HG02981 (cell line): ENCODE results near the gene KLHDC4.
"Not testable (repeated sequence)": the region's sequence is repeated elsewhere in the genome, so short reads cannot be mapped to it uniquely, and the experiment has no call there.

ENCODE experiments used
- ATAC-seq: cut with Tn5 transposase; IDR thresholded peaks from one replicate; pipeline ENCODE4 v1.9.1; 2021; ENCODE audit warnings: mild to moderate bottlenecking, moderate library complexity; ENCODE audit not compliant: unreplicated experiment

KLHDC4 gene

DNA sequence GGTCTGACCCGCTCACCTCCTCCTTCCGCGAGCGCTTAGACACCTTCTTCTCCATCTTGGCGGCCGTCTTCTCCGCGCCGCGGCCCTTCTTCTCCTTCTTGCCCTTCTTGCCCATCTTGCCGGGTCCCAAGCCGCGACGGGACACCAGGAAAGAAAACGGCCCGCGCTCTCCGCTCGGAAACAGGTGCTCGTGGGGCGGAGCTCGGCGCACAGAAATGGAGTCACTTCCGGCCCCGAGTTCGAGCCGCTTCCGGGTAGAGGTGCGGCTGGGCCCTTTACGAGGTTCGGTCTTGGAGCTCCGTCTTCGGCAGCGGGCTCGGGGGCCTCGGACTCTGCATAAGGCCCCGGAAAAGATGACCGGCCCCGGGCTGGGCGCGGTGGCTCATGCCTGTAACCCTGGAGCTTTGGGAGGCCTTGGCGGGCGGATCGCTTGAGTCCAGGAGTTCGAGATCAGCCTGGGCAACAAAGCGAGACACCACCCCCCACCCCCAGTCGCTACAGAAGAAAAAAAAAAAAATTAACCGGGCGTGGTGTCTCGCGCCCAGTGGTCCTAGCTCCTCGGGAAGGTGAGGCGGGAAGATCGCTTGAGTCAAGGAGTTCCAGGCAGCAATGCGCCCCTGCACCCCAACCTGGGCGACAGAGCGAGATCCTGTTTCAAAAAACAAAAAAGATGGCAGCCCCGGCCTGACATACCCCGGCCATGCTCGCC is at the start of gene KLHDC4:
Gene KLHDC4 (minus strand): TSS at position 211 of the 709 bp plus-strand sequence. CDS start 96 bp downstream, at position 115.
- ATAC-seq, result peak; percentile 72

DNA sequence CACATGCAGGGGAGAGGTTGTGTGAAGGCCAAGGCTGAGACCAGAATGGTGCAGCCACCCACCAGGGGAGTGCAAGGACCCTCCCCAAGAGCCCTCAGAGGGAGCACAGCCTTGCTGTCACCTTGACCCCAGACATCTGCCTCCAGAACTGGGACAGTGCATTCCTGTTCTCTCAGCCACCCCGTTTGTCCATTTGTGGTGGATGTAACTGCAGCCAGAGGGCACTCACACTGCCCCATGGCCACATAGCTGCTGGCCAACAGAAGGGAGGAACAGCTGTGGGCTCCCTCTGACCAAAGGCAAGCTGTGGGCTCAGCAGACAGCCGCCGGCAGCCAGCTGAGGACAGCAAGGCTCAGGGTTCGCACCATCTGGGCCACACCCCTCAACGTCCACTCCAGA is 49.8 kb upstream of the KLHDC4 start:
- no peak for ATAC-seq

- ATAC-seq, result no peak
Measured at GRCh38 chr16:87812200-87812656, 46.4 kb upstream of the KLHDC4 start.

DNA sequence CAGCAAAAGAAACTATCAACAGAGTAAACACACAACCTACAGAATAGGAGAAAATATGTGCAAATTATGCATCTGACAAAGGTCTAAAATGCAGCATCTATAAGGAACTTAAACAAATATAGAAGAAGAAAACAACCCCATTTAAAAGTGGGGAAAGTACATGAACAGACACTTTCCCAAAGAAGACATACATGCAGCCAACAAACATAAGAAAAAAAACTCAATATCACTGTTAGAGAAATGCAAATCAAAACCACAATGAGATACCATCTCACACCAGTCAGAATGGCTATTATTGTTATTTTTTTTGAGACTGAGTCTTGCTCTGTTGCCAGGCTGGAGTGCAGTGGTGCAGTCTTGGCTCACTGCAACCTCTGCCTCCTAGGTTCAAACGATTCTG is 45.7 kb upstream of the KLHDC4 start:
- ATAC-seq, result not testable (repeated sequence)

DNA sequence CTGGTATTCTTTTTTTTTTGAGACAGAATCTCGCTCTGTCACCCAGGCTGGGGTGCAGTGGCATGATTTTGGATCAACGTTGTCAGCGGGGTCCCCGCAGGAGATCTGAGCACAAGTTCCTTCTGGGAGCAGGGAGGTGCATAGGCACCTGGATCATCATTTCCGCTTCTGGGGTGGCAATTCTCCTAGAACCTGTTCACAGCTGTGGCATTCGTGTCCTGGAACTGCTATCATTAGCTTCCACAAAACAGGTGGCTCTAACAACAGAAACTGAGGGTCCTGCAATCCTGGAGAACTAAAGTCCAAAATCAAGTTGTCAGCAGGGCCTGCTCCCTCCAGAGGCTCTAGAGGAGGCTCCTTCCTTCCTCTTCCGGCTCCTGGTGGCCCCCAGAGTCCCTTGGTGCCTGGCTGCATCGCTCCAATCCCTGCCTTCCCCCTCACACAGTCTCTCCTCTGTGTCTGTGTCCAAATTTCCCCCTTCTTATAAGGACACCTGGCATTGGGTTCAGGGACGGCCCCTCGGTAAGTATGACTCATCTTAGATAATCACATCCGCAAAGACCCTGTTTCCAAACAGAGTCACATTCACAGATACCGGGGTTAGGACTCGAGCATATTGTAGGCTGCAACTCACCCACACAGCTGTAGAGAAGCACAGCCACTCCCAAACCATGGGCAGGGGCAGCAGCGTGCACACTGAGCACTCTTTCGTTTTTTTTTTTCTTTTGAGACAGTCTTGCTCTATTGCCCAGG is 43.5 kb upstream of the KLHDC4 start:
- ATAC-seq, result peak; percentile 52

DNA sequence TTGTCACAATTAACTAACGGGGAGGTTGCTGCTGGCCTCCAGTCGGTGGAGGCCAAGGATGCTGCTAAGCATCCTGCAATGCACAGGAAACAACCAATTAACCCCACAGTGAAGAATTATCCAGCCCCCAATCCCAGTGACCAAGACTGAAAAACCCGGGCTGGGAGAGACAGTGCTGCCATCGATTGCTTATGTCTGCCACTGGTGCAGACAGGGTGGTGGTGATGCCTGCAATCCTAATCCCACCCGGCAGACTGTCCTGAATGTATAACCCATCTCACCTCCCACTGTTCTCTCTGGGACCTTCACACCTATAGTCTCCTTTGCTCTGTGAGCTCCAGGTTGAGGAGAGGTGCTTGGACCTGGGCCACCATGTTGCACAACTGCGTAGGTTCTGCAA is 42.3 kb upstream of the KLHDC4 start:
- ATAC-seq, result no peak

DNA sequence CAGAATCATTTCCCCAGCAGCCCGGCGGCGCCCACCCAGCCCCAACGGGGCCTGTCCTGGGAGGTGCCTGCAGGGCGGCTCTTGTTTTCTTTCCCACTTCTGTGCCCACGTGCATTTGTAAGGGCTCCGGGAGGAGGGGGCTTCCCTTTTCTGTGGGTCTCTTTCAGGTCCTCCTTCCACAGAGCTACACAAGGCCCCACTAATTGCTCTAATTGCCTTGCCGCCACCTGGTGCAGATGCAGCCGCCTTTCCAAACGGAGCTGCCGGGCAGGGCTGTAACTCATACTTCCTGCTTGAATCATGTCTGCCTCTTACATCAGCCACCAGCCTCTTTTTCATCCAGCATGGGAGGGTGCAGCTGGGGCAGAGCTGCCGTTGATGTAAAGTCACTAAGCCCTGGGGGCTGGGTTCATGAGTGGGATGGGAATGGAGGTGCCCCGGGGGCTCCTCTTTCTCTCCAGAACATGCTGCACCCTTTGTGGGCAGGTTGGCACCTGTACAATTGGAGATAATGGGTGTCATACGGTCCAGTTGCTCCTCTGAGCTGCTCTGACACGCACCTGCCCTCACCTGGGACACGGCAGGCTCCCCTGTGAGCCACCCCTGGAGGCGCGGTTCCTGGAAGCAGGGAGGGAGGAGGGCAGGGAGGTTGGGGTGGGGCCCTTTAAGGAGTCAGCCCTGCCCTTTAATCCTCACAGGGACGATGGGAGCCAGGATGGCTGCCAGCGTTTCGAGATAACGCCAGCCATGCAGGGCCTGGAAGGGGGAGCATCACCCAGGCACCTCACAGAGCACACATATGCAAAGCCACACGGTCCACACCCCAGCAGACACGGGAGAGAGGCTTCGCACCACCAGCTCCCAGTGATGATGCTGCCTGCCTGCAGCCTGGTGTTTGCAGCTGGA is 41.1 kb upstream of the KLHDC4 start:
- no peak for ATAC-seq

DNA sequence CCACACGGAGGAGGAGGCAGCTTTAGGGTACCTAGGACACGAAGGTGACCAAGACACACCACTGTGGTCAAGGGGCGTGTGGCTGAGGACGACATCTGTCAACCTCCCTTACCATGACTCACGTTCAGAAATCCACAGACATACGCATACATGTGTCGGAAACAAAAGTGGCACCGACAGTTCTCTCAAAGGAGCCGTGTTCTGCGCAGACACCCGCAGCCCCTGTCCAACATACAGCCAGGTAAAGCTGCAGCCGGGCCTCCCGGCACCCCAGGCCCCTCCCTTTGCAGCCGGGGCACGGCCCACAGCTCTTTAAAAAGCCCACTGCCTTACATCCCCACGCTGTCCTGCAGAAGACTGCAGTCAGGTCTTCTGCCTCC is 40.5 kb upstream of the KLHDC4 start:
- no peak for ATAC-seq

- no peak for ATAC-seq
Measured at GRCh38 chr16:87803385-87803784, 37.6 kb upstream of the KLHDC4 start.

DNA sequence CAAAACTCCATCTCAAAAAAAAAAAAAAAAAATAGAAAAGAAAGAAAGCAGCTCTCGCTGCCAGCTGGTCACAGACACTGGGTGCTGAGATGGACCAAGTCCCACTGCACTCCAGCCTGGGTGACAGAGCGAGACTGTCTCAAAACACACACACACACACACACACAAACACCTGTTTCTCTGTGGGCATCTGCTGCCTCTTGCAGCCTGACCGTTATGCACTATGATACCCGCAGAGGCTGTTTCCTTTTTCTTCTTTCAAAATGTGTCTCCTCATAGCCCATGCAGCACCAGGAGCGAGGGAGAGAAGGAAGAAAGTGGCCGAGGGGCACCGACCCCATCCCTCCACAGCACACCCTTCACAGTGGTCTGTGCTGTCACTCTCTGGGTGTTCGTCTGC is 36.9 kb upstream of the KLHDC4 start:
- ATAC-seq, result no peak

- no peak for ATAC-seq
Measured at GRCh38 chr16:87801679-87802259, 36.0 kb upstream of the KLHDC4 start.

DNA sequence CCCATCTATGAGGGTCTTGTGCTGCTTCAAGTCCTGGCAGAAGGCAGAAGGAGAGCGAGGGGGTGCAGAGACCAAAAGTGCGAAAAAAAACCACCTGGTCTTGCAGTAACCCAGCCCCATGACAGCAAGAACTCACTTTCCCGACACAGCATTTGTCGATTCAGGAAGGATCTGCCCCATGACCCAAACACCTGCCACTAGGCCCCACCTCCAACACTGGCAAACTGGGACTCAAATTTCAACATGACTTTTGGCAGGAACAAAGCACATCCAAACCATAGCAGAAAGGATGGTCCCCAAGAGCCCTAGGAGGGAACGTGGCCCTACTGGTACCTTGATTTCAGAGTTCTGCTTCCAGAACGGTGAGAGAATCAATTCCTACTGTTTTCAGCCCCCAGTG is 34.7 kb upstream of the KLHDC4 start:
- no peak for ATAC-seq

DNA sequence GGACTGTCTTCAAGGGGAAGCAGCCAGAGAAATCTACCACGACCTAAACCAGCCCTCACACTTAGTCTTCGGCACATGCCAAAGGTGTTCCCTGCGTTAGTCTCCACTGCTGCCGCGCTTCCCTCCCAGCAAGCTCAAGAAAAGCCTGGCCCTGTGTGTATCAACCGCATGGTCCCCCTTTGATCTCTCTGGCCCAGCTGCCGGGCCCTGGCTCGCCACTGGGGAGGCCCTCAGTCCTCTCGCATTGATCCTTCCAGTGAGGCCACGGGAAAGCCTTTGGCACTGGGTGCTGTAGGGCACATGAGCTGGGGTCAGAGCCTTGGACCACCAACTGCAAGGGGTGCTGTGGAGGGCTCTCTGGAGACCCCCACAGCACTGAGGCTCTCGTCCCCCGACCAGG is 29.6 kb upstream of the KLHDC4 start:
- no peak for ATAC-seq

DNA sequence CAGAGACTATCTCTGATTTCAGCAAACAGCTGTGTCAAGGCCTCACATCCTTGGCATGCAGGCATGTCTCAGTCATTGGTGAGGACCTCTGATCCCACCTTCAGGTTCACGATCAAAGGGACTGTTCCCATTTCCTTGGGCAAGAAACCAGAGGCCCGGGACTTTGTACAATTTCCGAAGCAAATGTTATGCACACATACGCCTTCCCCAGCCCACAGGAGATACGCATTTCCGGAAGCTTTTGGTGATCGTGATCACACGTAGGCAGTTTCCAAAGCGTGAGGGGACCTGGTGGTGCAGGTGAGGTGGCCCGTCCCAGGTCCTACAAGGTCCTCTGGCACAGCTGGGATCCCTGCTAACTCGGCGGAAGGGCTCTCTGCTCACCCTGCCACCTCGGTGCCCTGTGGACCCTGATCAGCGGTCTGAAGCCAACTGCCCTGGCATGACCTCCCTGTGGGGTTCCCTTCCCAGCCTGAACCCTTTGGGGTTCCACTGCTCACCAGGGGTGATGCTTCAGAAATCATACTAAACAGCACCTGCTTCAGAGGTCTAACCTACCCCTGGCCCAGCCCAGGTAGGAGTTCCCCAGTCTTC is 28.8 kb upstream of the KLHDC4 start:
- ATAC-seq, result no peak

GRCh38 chr16:87792205-87792565 is 26.4 kb upstream of the KLHDC4 start:
- no peak for ATAC-seq

DNA sequence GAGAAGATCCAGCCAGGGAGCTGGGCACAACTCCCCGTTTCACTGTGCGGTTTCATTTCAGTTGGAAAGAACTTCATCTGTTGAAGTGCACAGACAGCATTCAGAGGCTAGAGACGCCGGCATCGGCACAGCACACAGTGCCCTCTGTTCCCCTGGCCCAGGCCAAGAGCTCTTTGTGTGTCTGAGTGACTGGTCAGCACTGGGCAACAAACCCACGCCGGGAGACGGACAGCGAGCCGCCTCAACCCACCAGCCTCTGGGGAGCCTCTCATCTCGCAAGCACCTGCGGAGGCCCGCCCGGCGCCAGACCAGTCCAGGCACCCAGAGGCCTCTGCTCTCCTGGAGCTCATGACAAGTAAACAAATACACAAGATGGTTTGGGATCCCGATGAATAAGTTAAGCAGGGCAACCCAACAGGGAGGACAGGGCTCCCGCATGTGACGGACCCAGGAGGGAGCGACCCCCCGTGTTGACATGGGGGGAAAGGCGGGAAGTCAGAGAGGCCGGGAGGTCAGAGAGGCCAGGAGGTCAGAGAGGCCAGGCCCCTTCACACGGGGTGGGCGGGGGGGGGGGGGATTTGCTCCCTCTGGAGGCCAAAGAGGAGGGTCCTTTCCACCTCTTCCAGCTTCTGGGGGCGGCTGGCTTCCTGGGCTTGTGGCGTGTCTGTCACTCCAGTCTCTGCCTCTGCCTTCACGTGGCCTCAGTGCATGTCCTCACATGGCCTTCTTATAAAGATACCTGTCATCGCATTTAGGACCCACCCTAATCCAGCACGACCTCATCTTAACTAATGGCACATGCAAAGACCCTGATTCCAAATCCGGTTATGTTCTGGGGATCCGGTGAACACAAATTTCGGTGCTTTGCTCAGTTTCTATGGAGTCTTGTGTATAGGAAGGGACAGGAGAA is 25.8 kb upstream of the KLHDC4 start:
- no peak for ATAC-seq

DNA sequence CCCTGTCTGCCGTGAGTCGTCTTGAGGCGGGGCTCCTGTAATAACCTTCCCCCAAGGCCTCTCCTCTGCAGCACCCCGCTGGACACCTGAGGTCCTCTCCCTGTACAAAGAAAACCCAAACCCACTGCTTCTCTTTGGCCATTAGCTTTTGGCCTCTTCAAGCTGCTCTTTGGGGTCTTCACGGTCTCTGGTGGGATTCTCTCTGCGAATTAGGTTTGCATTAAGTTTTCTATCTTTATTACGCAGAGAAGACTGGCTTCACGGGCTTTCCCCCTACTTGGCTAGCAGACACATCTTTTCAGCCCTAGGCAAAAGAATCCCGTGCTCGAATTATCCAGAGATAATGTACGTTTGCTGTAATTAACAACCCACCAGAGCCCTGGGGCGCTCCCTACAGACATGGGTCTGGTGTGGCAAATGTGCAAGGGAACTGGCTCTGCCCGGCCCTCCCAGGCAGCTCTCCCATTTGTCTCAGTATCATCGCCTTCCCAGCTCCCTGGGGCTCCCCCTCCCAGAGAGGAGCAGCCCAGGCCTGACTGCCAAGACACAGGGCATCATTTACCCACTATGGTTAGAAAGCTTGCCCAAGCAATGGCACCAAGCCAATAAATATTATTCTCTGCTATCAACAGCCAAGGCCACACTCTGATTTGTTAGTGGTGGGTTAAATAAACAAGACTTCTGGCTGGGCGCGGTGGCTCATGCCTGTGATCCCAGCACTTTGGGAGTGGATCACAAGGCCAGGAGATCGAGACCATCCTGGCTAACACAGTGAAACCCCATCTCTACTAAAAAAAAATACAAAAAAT is 24.7 kb upstream of the KLHDC4 start:
- ATAC-seq, result no peak

- ATAC-seq, result no peak
Measured at GRCh38 chr16:87789437-87790291, 23.9 kb upstream of the KLHDC4 start.
